HG02981 (cell line): Measurements from ENCODE around the gene LRRC37B.
"Not testable (repeated sequence)": the region's sequence is repeated elsewhere in the genome, so short reads cannot be mapped to it uniquely, and the experiment has no call there.

Experiments
- ATAC-seq: cut with Tn5 transposase; IDR thresholded peaks from one replicate; pipeline ENCODE4 v1.9.1; 2021; ENCODE audit warnings: mild to moderate bottlenecking, moderate library complexity; ENCODE audit not compliant: unreplicated experiment

LRRC37B gene

GRCh38 chr17:32041306-32041875, 34.2 kb downstream of the LRRC37B start:
- ATAC-seq = not testable (repeated sequence)

DNA sequence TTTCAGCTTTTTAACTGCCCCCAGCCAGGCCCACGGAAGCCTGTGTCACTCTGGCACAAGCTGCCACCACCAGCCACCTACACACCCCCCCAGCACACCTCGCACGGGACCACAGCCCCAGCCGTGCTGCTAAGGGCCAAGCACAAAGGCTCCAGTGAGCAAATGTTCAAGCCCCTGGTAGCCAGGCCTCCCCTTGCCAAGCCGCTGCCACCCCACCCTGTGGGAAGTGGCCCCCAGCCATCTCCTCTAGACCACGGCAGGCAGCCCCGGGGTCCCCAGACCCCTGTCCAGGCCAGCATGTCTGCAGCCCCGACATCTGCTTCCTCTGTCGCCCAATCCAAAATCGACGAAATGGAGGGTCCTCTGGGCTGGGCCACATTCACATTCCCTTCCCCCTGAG, 35.1 kb downstream of the LRRC37B start:
- ATAC-seq = not testable (repeated sequence)

GRCh38 chr17:32045611-32046010, 38.4 kb downstream of the LRRC37B start:
- not testable (repeated sequence) for ATAC-seq

GRCh38 chr17:32047663-32048062, 40.5 kb downstream of the LRRC37B start:
- not testable (repeated sequence) for ATAC-seq

DNA sequence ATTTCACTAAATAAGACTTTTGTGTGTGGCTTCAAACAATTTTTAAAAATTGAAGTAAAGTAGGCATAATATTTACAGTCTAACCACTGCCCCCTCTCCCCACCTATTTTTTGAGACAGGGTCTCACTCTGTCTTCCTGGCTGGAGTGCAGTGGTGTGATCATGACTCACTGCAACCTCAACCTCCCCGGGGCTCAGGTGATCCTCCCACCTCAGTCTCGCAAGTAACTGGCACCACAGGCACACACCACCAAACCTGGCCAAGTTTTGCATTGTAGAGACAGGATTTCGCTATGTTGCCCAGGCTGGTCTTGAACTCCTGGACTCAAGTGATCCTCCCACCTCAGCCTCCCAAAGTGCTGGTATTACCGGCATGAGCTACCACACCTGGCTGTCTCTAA, 47.8 kb downstream of the LRRC37B start:
- not testable (repeated sequence) for ATAC-seq

DNA sequence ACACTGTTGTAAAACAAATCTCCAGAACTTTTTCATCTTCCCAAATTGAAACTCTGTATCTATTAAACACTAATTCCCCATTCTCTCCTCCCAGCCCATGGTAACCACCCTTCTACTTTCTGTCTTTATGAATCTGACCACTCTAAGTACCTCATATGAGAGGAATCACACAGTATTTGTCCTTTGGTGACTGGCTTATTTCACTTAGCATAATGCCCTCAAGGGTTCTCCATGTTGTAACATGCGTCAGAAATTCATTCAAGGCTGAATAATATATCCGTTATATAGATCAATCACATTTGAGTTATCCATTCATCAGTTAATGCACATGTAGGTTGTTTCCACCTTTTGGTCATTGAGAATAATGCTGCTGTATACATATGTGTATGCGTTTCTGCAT, 48.2 kb downstream of the LRRC37B start:
- not testable (repeated sequence) for ATAC-seq

DNA sequence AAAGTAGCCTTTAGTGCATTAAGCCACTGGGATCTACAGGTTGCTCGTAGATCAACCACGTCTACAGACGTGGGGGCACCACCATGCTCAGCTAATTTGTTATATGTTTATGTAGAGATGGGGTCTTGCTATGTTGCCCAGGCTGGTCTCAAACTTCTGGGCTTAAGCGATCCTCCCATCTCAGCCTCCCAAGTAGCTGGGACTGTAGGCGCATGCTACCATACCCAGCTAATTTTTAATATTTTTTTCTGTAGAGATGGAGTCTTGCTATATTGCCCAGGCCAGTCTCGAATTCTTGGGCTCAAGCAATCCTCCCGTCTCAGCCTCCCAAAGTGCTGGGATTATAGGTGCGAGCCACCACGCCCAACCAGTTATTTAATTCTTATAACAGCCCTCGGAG, 49.3 kb downstream of the LRRC37B start:
- ATAC-seq = not testable (repeated sequence)

DNA sequence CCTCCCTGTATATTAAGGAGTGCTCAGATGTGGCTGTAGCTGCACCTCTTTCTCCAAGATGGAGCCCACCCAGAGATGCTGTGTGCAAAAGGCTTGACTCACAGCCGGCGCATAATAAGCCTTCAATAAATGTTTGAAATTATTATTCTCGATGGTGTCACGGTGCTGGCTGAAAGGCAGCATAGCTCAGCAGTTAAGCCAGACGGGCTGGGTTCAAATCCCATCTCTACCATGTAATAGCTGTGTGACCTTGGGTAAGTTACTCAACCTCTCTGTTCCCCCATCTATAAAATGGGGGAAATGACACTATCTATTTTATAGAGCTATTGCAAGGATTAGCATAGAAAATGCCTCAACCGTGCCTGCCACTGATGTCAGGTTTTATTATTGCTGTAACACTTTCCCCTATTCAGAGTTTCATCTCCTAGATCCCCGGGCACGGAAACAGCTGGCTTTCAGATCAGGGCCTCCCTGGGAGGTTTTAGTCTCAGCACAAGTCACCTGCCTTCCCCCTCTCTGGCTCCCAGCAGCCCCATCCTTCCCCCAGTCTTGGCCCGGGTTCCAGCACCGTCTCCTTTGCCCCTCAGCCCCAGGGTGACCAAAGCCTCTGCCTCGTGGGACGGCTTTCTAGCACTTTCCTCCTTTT, 50.4 kb downstream of the LRRC37B start:
- not testable (repeated sequence) for ATAC-seq

DNA sequence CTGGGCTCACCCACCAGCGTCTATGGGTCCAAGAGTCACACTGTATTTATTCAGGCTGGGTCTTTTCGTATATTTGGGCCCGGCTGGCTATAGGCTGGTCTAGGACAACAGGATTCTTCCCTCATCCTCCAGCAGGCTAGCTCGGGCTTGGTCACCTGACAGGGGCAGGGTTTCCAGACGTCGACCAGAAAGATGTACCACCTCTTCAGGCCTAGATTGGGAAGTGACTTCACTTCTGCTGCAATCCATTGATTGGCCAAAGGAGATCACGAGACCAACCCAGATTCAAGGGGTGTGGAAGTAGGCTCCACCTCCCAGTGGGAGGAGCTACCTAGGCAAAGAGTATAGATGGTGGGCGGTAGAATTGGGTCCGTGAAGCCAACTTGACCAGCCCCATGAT, 53.5 kb downstream of the LRRC37B start:
- ATAC-seq = not testable (repeated sequence)

DNA sequence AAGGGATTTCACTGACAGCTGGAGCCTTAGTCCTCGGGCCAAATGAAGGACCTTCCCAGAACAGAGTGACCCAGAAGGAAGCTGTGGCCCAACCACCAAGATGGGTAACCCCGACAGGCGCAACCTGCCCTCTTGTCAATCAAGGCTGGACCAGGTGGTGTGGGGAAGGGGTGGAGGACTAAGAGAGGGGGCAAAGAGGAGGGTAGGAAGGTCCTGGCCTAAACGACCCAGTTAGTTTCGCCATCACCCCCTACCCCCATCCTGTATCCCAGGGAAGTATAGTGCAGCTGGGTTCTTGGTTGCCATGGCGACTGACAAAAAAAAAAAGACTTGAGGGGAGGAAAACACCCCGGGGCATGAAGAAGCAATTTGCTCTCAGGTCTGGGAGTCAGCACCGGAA, 54.7 kb downstream of the LRRC37B start:
- not testable (repeated sequence) for ATAC-seq

DNA sequence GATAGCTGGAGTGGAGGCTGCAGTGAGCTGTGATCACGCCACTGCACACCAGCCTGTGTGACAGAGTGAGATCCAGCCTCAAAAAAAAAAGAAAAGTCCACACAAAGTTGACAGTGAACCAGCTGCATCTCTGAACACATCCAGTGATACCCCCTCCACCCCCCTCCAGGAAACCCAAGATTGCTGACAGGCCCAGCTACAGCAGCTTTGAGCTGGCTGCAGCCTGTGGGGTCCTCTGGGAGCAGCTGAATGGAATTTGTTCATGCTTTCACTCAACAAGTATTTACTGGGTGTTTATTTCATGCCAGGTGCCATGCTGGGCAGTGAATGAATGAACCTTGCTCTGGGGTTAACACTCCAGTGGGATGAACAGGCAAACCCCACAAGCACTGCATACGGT, 56.9 kb downstream of the LRRC37B start:
- not testable (repeated sequence) for ATAC-seq

GRCh38 chr17:32066123-32066680, 59.0 kb downstream of the LRRC37B start:
- ATAC-seq = not testable (repeated sequence)

DNA sequence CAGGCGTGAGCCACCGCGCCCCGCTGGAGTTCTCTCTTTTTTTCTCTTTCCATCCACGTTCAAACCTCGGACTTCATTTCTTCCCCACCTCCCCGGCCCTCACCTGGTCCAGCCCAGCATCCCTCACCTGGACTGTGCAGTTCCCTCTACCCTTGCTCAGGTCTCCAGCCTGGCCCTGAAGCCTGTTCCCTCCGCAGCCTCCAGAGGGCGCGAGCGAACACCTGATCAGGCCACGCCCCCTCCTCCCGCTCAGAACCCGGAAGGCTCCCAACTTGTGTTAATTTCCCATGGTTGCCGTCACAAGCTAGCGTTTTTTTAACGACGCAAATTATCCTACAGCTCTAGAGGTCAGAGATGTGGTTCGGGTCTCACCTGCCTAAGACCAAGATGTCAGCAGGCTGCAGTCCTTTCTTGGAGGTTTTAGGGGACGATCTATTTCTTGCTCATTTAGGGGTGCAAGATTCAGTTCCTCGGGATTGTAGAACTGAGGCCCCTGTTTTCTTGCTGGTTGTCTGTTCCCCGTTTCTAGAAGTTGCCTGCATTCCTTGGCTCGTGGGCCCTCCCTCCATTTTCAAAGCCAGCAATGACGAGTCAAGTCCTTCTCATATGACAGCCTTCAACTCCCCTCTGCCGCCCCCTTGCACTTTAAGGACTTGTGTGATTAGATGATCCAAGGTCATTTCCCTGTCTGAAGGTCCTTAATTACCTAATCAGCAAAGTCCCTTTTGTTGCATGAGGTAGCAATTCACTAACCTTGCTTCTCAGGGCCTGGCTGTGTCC, 59.9 kb downstream of the LRRC37B start:
- peak; percentile 56 for ATAC-seq

DNA sequence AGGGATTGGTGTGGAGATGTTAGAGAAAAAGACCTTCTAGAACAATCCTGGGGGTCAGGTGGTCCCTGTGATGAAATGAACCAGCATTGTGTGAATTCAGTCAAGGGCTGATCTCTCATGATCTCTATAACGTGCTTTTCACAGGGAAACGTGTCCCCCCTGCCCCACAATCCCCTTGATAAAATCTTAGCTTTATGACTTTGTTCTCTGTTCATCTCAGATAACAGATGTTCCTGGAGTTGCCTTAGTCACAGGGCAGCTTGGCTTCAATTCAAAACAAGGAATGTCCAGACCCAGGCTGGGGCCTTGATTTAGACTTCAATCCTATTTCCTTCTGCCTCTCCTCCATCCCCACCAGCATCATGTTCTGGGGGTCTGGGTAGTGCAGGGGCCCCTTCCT, 61.9 kb downstream of the LRRC37B start:
- not testable (repeated sequence) for ATAC-seq

GRCh38 chr17:32071961-32072360, 64.8 kb downstream of the LRRC37B start:
- peak; percentile 70 for ATAC-seq

DNA sequence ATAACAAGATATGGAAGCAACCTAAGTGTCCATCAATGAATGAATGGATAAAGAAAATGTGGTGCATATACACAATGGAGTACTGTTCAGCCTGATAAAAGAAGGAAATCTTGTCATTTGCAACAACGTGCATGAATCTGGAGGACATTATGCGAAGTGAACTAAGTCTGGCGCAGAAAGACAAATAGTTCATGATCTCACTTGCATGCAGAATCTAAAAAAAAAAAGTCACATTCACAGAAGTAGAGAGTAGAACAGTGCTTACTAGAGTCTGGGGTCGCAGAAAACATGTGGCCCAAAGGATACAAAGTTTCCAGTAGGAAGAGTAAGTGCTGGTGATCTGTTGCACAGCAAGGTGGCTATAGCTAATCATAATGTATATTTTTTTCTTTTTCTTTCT, 65.9 kb downstream of the LRRC37B start:
- ATAC-seq = not testable (repeated sequence)

GRCh38 chr17:32079753-32080152, 72.6 kb downstream of the LRRC37B start:
- ATAC-seq = peak; percentile 88

GRCh38 chr17:32083550-32083979, 76.4 kb downstream of the LRRC37B start:
- ATAC-seq = not testable (repeated sequence)

- ATAC-seq = not testable (repeated sequence)
These were observed 77.1 kb downstream of the LRRC37B start for GRCh38 chr17:32084003-32084941.
